Measurements from ENCODE around the gene DDX10.

GRCh38 chr11:108912581-108912980 is 247.7 kb downstream of the DDX10 start:
- no peak for TF ChIP-seq CTCF (IDR thresholded peaks at IDR 0.05)
- no peak for TF ChIP-seq POLR2A (IDR thresholded peaks at IDR 0.05)

Measured in ovary (tissue), 3 donors.